ENCODE results near the gene KLHL26.

GRCh38 chr19:18639706-18640243 lies 2.9 kb downstream of the KLHL26 start:
- no peak for TF ChIP-seq CTCF (IDR thresholded peaks at IDR 0.05; ENCODE audit: low read depth, low read length, missing input control)
- no peak for TF ChIP-seq SP1 (IDR thresholded peaks at IDR 0.05)
- no peak for TF ChIP-seq MAX (IDR thresholded peaks at IDR 0.05)
- no peak for TF ChIP-seq EGR1 (IDR thresholded peaks at IDR 0.05; ENCODE audit: low read depth in 2 of 2)
- no peak for TF ChIP-seq FOXA1 (IDR thresholded peaks at IDR 0.05)

All from liver (tissue), 3 donors.